Neural progenitor cell (in vitro differentiated cells): ENCODE measurements around the gene HOXC10. TPM values are rescaled to one million over a fixed set of nuclear protein-coding genes. Genes with fewer than 3 reads are reported as not detected.

Experiments
- DNase-seq: peaks from one replicate; pipeline ENCODE4 v3.0.0-alpha.2; 2016; ENCODE audit warnings: low spot score
- H2AFZ ChIP-seq: fragments of 200-600 bp; sonication (generic); replicated peaks from 2 replicates; pipeline ENCODE4 v1.6.1; 2016; ENCODE audit warnings: antibody characterized with exemption
- H3F3A ChIP-seq: fragments of 200-600 bp; sonication (generic); 2 replicates; pipeline ENCODE4 v1.6.1; 2016; ENCODE audit warnings: antibody characterized with exemption, low read depth
- H3K27ac ChIP-seq: fragments of 200-600 bp; sonication (generic); 2 replicates; pipeline ENCODE4 v1.5.1; 2016; ENCODE audit warnings: mild to moderate bottlenecking
- H3K27me3 ChIP-seq: fragments of 200-600 bp; sonication (generic); 2 replicates; pipeline ENCODE4 v1.6.1; 2016; ENCODE audit warnings: mild to moderate bottlenecking, moderate library complexity
- H3K36me3 ChIP-seq: fragments of 200-600 bp; sonication (generic); 2 replicates; pipeline ENCODE4 v1.5.1; 2016
- H3K4me1 ChIP-seq: fragments of 200-600 bp; sonication (generic); 2 replicates; pipeline ENCODE4 v1.6.1; 2016; ENCODE audit warnings: mixed run types
- H3K4me2 ChIP-seq: fragments of 200-600 bp; sonication (generic); 2 replicates; pipeline ENCODE4 v1.6.1; 2016
- H3K4me3 ChIP-seq: fragments of 200-600 bp; sonication (generic); 2 replicates; pipeline ENCODE4 v1.5.1; 2016
- H3K79me2 ChIP-seq: fragments of 200-600 bp; sonication (generic); 2 replicates; pipeline ENCODE4 v1.6.1; 2016; ENCODE audit warnings: low read depth
- H3K9ac ChIP-seq: fragments of 200-600 bp; sonication (generic); 2 replicates; pipeline ENCODE4 v1.6.1; 2016
- H3K9me3 ChIP-seq: fragments of 200-600 bp; sonication (generic); 2 replicates; pipeline ENCODE4 v1.5.1; 2016; ENCODE audit warnings: low read depth
- H4K20me1 ChIP-seq: fragments of 200-600 bp; sonication (generic); 2 replicates; pipeline ENCODE4 v1.6.1; 2016; ENCODE audit warnings: low read depth
- H3K27ac Mint-ChIP-seq: 3 replicates; pipeline ENCODE4 v1.8.0; 2021; ENCODE audit warnings: mixed read lengths
- H3K27me3 Mint-ChIP-seq: 2 replicates; pipeline ENCODE4 v1.8.0; 2022; ENCODE audit warnings: low read depth, mild to moderate bottlenecking, inconsistent platforms, moderate library complexity, mixed read lengths; ENCODE audit not compliant: insufficient read depth
- H3K36me3 Mint-ChIP-seq: 3 replicates; pipeline ENCODE4 v1.8.0; 2021; ENCODE audit warnings: mixed read lengths
- H3K4me1 Mint-ChIP-seq: 3 replicates; pipeline ENCODE4 v1.8.0; 2021; ENCODE audit warnings: mixed read lengths
- H3K4me3 Mint-ChIP-seq: 3 replicates; pipeline ENCODE4 v1.8.0; 2021; ENCODE audit warnings: mild to moderate bottlenecking, moderate library complexity, mixed read lengths
- H3K9me3 Mint-ChIP-seq: 3 replicates; pipeline ENCODE4 v1.8.0; 2020; ENCODE audit warnings: mixed read lengths
- EZH2 ChIP-seq: fragments of 200-600 bp; sonication (generic); IDR thresholded peaks from 2 replicates; pipeline ENCODE4 v1.6.1; 2017; ENCODE audit warnings: antibody characterized with exemption, mild to moderate bottlenecking, moderate library complexity
- EZH2phosphoT487 ChIP-seq: fragments of 200-600 bp; sonication (generic); IDR thresholded peaks from 2 replicates; pipeline ENCODE4 v1.6.1; 2017; ENCODE audit warnings: antibody characterized with exemption
- total RNA-seq: library from RNA; depleted of rRNA; stranded (reverse); fragments of >200 nt; gene quantifications from 2 replicates; pipeline ENCODE4 v1.2.3, GENCODE V29; 2015; ENCODE audit warnings: low replicate concordance
- TF ChIP-seq, protein P1 (sequence below): fragments of 200-600 bp; sonication (generic); IDR thresholded peaks from 2 replicates; pipeline ENCODE4 v1.5.1; 2017; ENCODE audit warnings: antibody characterized with exemption, mild to moderate bottlenecking

Gene HOXC10
- total RNA-seq, 1 donor from 2014 or later, result not detected

GRCh38 chr12:54033980-54034784 lies 49.2 kb downstream of the HOXC10 start:
- Histone ChIP-seq H3K4me2 (no peak overlapping the region), H3K4me3 (no peak overlapping the region), H3K4me1 (no peaks in the 10 kb centered on the region), H3K27ac (no peak overlapping the region), H3K9ac (no peak overlapping the region), H3K9me3 (no peaks in the 10 kb centered on the region), H3K36me3 (no peaks in the 10 kb centered on the region), H3K79me2 (no peaks in the 10 kb centered on the region), H3K27me3 (peaks cover 100% of the 10 kb centered on the region), H3F3A (no peaks in the 10 kb centered on the region), H2AFZ (peak overlapping the region; percentile 38), H4K20me1 (peaks cover 79% of the 10 kb centered on the region)
- DNase-seq, result no peak
- Mint-ChIP-seq H3K4me3 (no peak overlapping the region), H3K9me3 (peaks cover 13% of the 10 kb centered on the region), H3K27ac (no peak overlapping the region), H3K4me1 (no peaks in the 10 kb centered on the region), H3K27me3 (peaks cover 87% of the 10 kb centered on the region), H3K36me3 (no peaks in the 10 kb centered on the region)
- TF ChIP-seq EZH2, result peak; percentile 92
- TF ChIP-seq, protein P1, sequence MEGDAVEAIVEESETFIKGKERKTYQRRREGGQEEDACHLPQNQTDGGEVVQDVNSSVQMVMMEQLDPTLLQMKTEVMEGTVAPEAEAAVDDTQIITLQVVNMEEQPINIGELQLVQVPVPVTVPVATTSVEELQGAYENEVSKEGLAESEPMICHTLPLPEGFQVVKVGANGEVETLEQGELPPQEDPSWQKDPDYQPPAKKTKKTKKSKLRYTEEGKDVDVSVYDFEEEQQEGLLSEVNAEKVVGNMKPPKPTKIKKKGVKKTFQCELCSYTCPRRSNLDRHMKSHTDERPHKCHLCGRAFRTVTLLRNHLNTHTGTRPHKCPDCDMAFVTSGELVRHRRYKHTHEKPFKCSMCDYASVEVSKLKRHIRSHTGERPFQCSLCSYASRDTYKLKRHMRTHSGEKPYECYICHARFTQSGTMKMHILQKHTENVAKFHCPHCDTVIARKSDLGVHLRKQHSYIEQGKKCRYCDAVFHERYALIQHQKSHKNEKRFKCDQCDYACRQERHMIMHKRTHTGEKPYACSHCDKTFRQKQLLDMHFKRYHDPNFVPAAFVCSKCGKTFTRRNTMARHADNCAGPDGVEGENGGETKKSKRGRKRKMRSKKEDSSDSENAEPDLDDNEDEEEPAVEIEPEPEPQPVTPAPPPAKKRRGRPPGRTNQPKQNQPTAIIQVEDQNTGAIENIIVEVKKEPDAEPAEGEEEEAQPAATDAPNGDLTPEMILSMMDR, result no peak
- TF ChIP-seq EZH2phosphoT487, result peak; percentile 86

GRCh38 chr12:54034785-54035310 lies 49.9 kb downstream of the HOXC10 start:
- H3K27ac ChIP-seq, result no peak overlapping the region
- H3K4me2 ChIP-seq, result no peak overlapping the region
- H3K9ac ChIP-seq, result no peak overlapping the region
- peaks cover 88% of the 10 kb centered on the region for H3K27me3 Mint-ChIP-seq
- peaks cover 72% of the 10 kb centered on the region for H4K20me1 ChIP-seq
- peak; percentile 60 for TF ChIP-seq EZH2phosphoT487
- peak; percentile 21 for TF ChIP-seq EZH2
- TF ChIP-seq, protein P1, result no peak
- no peaks in the 10 kb centered on the region for H3K9me3 ChIP-seq
- peak overlapping the region; percentile 38 for H2AFZ ChIP-seq
- no peak overlapping the region for H3K4me3 Mint-ChIP-seq
- no peak overlapping the region for H3K4me3 ChIP-seq
- H3K27me3 ChIP-seq, result peaks cover 100% of the 10 kb centered on the region
- no peaks in the 10 kb centered on the region for H3K4me1 ChIP-seq
- DNase-seq, result no peak
- no peaks in the 10 kb centered on the region for H3K4me1 Mint-ChIP-seq
- no peak overlapping the region for H3K27ac Mint-ChIP-seq
- no peaks in the 10 kb centered on the region for H3K36me3 ChIP-seq
- H3F3A ChIP-seq, result no peaks in the 10 kb centered on the region
- peaks cover 13% of the 10 kb centered on the region for H3K9me3 Mint-ChIP-seq
- H3K36me3 Mint-ChIP-seq, result no peaks in the 10 kb centered on the region
- no peaks in the 10 kb centered on the region for H3K79me2 ChIP-seq

- Histone ChIP-seq H3F3A (no peaks in the 10 kb centered on the region), H3K9ac (no peak overlapping the region), H3K4me3 (no peak overlapping the region), H2AFZ (no peak overlapping the region), H3K27ac (no peak overlapping the region), H3K27me3 (peaks cover 100% of the 10 kb centered on the region), H3K79me2 (no peaks in the 10 kb centered on the region), H3K36me3 (no peaks in the 10 kb centered on the region), H3K4me2 (no peak overlapping the region), H3K4me1 (no peaks in the 10 kb centered on the region), H4K20me1 (peaks cover 63% of the 10 kb centered on the region), H3K9me3 (no peaks in the 10 kb centered on the region)
- DNase-seq, result no peak
- Mint-ChIP-seq H3K27me3 (peaks cover 88% of the 10 kb centered on the region), H3K9me3 (peaks cover 15% of the 10 kb centered on the region), H3K36me3 (no peaks in the 10 kb centered on the region), H3K4me3 (no peak overlapping the region), H3K27ac (peak overlapping the region; percentile 29), H3K4me1 (no peaks in the 10 kb centered on the region)
- TF ChIP-seq, protein P1, result no peak
- TF ChIP-seq EZH2, result no peak
- no peak for TF ChIP-seq EZH2phosphoT487
Observed at GRCh38 chr12:54035568-54036264, 50.8 kb downstream of the HOXC10 start.
